ENCODE data around the gene EEF1AKMT1.

DNA sequence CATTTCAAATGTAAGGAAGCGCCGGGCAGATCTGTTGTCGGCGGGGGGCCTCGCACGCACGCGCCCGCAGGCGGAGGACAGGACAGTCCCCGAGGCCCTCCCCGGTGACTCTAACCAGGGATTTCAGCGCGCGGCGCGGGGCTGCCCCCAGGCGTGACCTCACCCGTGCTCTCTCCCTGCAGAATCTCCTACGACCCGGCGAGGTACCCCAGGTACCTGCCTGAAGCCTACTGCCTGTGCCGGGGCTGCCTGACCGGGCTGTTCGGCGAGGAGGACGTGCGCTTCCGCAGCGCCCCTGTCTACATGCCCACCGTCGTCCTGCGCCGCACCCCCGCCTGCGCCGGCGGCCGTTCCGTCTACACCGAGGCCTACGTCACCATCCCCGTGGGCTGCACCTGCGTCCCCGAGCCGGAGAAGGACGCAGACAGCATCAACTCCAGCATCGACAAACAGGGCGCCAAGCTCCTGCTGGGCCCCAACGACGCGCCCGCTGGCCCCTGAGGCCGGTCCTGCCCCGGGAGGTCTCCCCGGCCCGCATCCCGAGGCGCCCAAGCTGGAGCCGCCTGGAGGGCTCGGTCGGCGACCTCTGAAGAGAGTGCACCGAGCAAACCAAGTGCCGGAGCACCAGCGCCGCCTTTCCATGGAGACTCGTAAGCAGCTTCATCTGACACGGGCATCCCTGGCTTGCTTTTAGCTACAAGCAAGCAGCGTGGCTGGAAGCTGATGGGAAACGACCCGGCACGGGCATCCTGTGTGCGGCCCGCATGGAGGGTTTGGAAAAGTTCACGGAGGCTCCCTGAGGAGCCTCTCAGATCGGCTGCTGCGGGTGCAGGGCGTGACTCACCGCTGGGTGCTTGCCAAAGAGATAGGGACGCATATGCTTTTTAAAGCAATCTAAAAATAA, 52.1 kb downstream of the EEF1AKMT1 start:
- TF ChIP-seq POLR2A (IDR thresholded peaks at IDR 0.05; ENCODE audit: low read depth, low read length) (no peak), TAF1 (IDR thresholded peaks at IDR 0.05; ENCODE audit: low read depth, low read length) (no peak), POLR2AphosphoS5 (IDR thresholded peaks at IDR 0.05; ENCODE audit: low read depth, low read length) (no peak)

Data from GM12891 (cell line).